Measurements from ENCODE around the gene ALPL.
"Not testable (repeated sequence)": the region's sequence is repeated elsewhere in the genome, so short reads cannot be mapped to it uniquely, and the experiment has no call there.

Gene ALPL

DNA sequence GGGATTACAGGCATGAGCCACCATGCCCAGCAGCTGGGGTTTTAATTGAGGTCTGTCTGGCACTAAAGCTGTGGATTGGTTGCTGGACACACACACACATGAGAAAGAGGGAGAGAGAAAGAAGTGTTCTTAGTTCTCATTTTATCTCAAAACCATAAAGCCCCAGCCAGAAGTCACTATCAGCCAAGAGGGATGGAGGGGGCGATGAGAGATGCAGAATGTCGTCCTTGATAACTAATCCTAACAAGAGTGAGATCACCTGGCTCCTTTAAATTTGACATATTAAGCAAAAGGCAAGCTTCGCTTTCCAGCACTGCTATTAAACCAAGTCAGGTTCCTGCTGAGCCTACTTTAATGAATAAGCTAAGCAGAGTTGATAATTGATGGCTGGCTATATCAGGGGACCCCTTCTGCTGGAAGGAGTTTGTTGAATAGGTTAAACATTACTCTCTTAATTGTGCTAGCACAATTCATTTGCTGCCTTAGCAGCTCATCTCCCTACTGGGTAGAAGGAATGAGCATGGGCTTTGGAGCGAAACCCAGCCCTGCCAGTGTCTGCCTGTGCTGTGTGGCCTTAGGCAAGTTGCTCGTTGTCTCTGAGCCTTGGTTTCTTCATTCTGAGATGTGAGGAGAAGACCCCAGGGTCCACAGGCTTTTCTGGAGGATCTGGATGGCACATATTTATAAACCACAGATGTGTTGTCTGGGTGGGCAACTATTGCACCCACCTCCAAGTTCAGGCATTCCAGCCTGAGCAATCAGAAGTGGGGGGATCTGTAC lies 50.8 kb downstream of the ALPL start:
- DNase-seq (ENCODE audit: low read depth in 2 of 2) = no peak

DNA sequence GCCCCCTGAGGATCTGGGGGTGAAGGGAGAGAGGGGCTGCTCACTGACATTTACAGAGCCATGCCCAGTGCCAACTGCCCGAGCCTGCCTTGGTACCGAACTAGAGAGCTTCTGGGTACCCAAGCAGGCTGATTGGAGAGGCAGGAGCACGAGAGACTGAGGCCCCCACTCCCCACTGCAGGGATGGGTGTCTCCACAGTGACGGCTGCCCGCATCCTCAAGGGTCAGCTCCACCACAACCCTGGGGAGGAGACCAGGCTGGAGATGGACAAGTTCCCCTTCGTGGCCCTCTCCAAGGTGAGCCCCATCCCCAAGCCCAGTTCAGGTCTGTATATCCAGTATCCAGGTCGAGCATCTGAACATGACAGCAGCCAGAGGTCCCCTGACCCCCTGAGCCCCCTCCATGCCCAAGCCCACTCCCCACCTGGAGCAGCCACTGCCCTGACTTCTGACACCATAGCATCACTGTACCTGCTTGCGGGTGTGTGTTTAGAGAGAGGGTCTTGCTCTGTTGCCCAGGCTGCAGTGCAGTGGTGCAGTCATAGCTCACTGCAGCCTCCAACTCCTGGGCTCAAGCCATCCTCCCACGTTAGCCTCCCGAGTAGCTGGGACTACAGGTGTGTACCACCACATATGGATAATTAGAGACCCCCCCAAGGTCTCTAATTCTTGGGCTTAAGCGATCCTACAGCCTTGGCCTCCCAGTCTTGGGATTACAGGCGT lies 51.9 kb downstream of the ALPL start:
- DNase-seq (ENCODE audit: low read depth in 2 of 2) = no peak

DNA sequence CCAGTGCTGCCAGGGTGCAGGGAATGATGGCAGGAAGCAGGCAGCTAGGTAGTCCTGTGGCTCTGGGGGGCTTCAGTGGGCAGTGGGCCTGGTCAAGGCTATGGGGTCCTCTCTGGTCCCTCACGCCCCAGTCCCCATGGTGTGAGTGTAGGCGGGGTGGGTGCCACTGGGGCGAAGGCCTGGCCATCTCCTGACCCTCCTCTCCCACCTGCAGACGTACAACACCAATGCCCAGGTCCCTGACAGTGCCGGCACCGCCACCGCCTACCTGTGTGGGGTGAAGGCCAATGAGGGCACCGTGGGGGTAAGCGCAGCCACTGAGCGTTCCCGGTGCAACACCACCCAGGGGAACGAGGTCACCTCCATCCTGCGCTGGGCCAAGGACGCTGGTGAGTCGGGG lies 53.7 kb downstream of the ALPL start:
- no peak for DNase-seq (ENCODE audit: low read depth in 2 of 2)

DNA sequence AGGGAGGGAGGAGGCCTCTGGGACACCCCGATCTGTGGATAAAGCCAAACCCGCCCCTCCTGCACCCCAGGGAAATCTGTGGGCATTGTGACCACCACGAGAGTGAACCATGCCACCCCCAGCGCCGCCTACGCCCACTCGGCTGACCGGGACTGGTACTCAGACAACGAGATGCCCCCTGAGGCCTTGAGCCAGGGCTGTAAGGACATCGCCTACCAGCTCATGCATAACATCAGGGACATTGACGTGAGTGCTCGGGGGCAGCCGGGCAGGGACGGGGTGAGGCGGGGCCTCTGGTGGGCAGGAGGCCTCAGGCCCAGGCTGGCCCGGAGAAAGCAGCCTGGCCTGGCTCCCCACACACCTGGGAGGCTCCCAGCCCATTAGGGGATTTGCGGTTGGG lies 54.7 kb downstream of the ALPL start:
- DNase-seq (ENCODE audit: low read depth in 2 of 2) = no peak

DNA sequence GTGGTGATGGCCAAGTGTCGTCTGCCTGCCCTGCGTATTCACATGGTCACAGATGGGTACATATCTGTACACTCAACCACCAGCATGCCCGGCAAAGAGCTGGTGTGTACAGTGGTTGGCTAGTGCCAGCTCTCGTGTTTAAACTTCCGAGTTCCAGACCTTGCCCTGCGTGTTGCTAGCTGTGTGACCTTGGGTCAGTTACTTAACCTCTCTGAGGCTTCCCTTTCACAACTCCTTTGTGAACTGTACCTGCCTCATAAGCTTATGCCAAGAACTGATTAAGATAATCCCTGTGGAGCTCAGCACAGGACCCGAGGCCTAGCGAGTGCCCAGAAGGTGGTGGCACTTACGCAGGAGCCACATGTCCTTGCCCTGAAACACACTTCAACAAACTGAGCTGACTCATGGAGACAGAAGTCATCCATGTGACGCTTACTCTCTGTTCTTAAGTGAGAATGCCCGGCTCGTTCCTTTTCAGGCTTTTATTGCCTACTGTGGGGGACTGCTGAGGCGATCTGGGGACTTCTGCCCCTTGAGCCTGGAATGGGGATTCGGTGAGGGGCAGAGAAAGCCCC lies 55.4 kb downstream of the ALPL start:
- DNase-seq (ENCODE audit: low read depth in 2 of 2) = no peak

DNA sequence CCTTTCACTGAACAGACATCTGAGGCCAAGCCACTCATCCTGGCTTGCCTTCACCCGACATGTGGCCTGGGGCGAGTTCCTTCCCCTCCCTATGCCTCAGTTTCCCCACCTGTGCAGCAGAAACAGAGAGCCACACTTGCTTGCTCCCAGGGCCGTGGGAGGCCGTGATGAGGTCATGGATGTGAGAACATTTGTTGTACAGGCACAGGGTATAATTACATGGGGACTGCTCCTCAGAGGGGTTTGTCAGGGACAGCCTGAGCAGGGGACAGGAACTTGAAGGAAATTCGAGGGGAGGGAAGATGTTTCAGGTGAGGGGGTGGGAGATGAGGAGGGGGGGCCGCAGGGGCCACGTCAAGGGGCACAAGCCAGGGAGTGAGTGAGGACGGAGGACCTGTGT lies 56.1 kb downstream of the ALPL start:
- no peak for DNase-seq (ENCODE audit: low read depth in 2 of 2)

DNA sequence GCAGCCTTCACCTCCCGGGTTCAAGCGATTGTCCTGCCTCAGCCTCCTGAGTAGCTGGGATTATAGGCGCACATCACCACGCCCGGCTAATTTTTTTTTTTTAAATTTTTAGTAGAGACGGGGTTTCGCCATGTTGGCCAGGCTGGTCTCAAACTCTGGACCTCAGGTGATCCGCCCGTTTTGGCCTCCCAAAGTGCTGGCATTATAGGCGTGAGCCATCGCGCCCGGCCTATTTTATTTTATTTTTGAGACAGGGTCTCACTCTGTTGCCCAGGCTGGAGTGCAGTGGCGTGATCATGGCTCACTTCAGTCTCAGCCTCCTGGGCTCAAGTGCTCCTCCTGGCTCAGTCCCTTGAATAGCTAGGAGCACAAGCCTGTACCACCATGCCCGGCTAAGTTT lies 57.1 kb downstream of the ALPL start:
- not testable (repeated sequence) for DNase-seq (ENCODE audit: low read depth in 2 of 2)

DNA sequence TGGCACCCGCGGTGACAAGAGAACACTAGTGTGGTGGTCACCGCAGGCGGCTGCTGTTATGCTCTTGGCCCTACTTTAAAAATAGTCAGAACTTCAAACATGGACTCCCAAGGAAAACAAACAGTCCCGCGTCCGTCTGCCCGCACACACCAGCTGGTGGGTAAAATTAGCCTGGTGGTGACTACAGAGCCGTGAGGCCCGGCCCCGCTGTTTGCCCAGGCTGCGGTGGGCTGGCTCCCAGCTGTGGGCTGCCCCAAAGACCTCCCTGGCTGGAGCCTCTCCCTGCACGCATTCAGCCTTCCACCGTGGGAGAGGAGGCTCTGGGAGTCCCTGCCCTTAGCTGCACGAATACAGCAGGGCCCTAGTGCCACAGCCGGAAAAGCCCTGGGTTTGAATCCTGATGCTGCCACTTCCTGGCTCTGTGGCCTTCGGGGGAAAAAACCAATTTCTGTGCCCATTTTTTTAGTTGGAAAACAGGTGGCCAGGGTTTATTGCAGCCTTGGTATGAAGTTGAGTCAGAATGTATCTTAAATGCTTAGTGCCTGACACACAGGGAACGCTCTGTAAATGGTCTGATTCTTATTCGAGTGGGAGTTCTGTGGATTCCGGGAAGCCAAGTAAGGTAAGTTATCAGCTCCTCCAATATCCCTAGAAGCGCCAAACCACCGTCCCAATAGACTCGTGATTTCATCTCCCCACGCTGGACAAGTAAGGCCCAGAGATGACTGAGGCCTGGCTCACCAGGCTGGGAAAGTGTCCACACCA lies 58.2 kb downstream of the ALPL start:
- DNase-seq (ENCODE audit: low read depth in 2 of 2) = no peak

DNA sequence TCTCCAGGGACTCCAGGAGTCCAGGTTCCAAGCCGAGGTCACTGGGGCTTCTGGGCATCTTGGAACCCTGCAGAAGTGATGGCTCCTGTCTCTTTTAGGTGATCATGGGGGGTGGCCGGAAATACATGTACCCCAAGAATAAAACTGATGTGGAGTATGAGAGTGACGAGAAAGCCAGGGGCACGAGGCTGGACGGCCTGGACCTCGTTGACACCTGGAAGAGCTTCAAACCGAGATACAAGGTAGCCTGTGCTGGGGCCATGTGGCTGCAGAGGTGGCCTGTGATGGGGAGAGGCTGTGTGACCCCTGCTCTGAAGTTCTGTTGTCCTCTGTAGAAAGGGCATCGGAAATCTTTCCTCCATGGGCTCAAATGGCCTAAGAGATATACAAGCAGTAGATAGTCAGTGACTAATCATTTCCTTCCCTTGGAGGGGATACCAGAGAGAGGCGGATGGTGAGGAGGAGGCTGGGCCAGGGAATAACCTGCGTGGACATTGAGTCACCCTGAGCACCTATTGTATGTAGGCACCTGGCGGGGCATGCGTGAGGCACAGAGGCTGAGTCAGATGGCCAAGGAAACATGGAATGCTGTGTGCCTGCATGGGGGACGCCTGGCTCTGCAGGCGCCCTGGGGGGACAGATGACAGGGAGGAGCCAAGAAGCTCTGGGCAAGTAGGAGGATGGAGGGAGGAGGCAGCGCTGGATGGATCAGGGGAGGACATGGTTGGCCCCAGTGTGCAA lies 59.0 kb downstream of the ALPL start:
- DNase-seq (ENCODE audit: low read depth in 2 of 2) = no peak

DNA sequence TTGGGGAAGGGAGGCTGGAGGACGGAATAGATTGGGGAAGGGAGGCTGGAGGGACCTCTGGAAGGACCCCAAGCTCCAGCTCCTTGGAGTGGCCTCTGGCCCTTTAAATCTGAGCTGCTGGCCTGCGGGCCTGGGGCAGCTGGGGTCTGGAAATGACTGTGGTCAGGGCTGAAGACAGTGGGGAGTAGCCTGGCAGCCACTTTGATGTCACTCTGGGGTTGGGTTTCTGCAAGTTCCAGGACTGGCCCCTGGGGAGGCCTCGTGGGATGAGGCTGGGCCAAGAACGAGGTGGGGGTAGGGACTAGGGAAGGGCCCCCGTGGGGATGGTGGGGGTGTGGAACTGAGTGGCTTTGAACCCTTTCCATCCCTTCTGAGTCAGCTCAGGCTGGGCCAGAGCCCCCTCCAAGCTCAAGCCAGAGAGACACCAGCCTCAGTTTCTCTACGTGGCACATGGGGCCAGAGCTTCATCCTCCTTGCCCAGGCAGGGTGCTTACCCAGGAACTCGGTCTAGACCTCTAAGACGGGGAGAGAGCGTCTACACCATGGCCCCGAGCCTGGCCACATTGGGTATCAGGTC lies 59.7 kb downstream of the ALPL start:
- DNase-seq (ENCODE audit: low read depth in 2 of 2) = no peak

DNA sequence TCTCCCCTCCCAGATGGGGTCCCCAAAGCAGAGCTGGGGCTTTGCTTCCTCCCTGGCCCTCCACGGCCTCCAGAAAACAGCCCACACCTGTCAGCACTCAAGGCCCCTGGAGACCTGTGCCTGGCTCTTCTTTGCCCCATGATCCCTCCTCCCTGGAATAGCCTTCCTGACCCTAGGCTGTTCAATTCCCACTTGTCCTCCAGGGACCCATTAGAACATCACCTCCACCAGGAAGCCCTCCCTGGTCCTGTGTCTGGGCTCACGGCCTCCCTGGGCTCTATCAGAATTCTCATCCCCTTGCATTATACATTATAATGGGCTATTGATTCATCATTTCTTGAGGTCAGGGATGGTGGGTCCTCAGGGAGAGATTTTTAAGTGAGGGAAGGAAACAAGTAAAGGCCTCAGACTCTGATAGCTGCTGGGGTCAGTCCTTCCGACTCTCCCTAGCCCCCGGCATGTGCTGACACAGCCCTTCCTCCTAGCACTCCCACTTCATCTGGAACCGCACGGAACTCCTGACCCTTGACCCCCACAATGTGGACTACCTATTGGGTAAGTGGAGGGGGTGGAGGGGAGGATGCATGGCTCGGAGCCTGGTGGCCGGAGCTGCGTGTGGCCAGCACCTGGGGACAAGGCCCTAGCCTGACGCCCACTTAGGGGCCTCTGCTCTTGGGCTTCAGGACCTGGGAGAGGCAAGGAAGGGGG lies 60.8 kb downstream of the ALPL start:
- no peak for DNase-seq (ENCODE audit: low read depth in 2 of 2)

DNA sequence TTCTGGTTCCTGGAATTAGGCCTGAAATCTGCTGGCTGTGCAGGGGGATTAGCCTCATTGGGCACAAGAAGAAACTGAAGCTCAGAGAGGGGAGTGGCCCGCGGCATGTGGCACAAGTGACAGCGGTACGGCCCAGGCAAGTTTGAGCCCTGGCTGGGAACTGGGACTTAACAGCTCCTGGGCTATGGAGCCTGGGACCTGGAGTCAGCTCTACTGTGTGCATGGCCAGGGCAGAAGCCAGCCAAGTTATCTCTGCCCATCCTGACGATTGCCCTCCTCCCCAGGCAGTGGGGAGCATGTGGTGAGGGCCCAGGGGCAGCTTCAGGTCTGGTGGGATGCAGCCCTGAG lies 61.3 kb downstream of the ALPL start:
- DNase-seq (ENCODE audit: low read depth in 2 of 2) = no peak

DNA sequence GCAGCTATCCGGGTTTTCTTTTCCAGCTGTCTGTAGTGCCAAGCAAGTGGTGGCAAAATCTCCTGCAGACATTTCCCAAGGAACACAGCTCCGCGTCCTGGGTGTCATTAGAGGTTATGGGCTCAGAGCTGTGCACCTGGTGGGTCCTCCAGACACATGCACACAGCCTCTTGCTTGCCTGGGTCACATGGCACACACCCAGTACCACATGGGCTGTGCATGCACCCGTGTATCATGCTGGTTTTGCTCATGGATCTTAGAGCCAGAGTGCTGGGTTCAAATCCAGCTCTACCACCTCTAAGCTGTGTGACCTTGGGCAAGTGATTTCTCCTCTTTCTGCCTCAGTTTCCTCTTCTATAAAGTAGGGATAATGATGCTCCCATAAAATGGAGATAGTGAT lies 61.7 kb downstream of the ALPL start:
- DNase-seq (ENCODE audit: low read depth in 2 of 2) = no peak

DNA sequence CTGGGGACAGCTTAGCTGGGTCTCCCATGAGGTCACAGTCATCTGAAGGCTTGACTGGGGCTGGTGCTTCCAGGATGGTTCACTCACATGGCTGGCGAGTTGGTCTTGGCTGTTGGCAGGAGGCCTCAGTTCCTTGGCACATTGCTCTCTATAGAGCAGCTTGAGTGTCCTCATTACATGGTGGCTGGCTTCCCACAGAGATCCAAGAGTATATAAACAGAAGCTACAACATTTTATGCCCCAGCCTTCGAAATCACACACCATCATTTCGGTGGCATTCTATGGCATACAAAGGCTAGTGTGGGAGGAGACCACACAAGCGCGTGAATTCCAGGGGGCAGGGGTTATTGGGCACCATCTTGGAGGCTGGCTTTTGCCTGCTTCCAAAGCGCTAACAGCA lies 63.0 kb downstream of the ALPL start:
- no peak for DNase-seq (ENCODE audit: low read depth in 2 of 2)

DNA sequence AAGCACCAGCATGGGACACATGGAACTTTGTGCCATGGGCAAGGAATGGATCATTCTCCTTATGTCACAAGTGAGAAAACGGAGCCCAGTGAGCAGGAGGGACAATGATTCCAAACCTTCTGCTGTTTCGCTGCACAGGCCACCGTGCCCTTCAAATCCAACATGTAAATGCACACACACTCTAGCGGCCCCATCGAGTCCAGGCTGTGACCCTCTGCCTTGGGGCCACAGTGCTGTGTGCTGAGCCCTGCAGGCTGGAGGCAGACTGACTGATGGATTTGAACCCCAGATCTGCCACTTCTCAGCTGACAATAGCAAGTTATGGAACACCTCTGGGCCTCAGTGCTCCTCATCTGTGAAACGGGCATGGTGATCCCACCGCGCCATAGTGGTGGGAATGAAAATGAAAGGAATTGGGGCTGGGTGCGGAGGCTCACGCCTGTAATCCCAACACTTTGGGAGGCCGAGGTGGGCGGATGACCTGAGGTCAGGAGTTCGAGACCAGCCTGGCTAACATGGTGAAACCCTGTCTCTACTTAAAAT lies 63.6 kb downstream of the ALPL start:
- no peak for DNase-seq (ENCODE audit: low read depth in 2 of 2)

DNA sequence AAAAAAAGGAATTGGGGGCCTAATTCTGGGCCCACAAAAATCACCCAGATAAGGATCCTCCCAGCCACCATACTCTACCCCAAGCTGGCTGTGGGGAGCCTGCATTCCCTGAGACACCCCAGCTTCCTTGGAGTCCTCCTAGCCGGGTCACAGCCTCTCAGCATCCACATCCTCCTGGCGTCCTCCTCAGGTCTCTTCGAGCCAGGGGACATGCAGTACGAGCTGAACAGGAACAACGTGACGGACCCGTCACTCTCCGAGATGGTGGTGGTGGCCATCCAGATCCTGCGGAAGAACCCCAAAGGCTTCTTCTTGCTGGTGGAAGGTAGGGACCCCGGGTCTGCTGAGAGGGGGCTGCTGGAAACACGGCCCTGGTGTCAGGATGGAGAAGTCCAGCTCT lies 64.3 kb downstream of the ALPL start:
- no peak for DNase-seq (ENCODE audit: low read depth in 2 of 2)

DNA sequence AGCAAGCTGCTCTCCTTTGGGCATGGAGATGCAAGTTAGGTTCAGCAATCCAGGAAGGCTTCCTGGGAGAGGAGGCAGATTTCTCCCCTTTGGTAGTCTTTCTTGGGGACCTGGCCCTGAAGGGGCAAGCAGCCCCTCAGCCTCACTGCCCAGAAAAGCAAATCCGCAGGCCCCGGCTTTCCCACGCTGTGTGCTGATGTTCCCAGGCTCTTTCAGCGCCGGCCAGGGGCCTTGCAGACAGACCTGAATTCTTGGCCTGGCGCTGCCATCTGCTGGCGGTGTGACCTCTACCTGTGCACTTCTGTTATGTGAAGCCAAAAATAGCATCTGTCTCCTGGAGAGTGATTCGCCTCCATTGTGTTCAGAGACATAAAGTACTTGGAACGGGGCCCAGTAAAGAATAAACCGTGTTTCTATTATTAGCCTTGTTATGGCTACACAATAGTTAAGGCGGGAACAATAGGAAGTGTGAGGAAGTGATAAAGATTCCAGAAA lies 64.8 kb downstream of the ALPL start:
- no peak for DNase-seq (ENCODE audit: low read depth in 2 of 2)

DNA sequence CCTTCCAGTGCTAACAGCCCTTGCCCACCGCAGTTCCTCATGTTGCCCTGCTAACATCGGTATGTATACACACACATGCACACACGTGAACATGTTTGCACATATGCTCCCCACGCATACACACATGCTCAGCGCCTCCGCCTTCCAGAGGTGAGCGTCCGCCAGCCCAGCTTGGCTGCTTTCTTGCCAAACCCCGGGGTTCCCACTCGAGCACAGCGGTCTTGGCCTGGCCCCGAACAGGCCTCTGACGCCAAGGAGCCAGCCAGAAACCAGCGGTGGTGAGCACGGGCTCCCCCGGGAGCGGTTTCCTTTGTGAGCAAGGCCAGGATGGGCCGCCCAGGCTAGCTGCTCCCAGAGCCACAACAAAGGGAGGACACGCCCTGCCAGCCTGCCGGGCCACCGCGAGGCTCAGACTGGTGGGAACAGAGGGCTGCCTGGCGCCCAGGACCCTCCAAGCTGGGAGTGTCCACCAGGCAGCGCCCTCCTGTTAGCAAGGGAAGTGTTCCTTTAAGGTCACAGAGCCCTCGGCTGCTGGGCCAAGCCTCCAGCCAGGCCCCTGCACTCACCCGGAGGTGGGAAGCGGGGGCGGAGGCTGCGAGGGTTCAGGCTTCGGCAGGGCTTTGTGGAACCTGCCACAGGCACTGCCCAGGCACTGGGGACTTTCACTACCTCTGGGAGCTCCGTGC lies 65.4 kb downstream of the ALPL start:
- no peak for DNase-seq (ENCODE audit: low read depth in 2 of 2)

DNA sequence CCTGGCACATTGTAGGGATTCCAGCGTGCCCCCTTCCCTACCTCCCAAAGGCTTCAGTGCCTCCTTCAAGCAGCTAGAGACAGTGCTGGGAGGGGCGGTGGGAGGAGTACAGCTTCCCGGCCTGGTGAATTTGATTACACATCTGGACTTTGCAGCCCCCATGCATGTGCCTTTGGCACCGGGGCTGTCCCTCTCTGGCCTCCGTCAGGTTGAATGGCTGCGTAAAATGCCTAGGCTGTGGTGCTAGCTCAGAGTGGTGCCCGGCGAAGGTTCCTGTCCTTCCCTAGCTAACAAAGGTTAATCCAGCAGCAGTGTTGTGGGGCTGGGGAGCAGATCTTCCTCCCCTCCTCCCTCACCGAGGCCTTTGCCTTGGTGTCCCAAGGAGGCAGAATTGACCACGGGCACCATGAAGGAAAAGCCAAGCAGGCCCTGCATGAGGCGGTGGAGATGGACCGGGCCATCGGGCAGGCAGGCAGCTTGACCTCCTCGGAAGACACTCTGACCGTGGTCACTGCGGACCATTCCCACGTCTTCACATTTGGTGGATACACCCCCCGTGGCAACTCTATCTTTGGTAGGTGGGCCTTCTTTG lies 66.2 kb downstream of the ALPL start:
- DNase-seq (ENCODE audit: low read depth in 2 of 2) = no peak

Measured in stimulated activated CD8-positive, alpha-beta memory T cell treated with anti-CD3 and anti-CD28 coated beads, Interleukin-2, amount 100 ng/mL, for 1 hour (primary cell).